GM03348 (cell line): ENCODE data around the gene PLA2G2C.
A peak's percentile ranks its signal among the peaks of the same experiment; 100 is the strongest.

Experiments
- DNase-seq: peaks from one replicate; pipeline ENCODE4 v3.0.0; 2012; ENCODE audit warnings: low spot score

The PLA2G2C gene

GRCh38 chr1:20152599-20152930 is 33.8 kb downstream of the PLA2G2C start:
- no peak for DNase-seq

- DNase-seq = peak; percentile 96
Measured at GRCh38 chr1:20151906-20152598, 34.3 kb downstream of the PLA2G2C start.

- no peak for DNase-seq
Measured at GRCh38 chr1:20150969-20151368, 35.3 kb downstream of the PLA2G2C start.

- no peak for DNase-seq
Measured at GRCh38 chr1:20150326-20150705, 36.0 kb downstream of the PLA2G2C start.

GRCh38 chr1:20149601-20150325 is 36.6 kb downstream of the PLA2G2C start:
- DNase-seq = no peak

GRCh38 chr1:20148571-20149500 is 37.5 kb downstream of the PLA2G2C start:
- DNase-seq = no peak

GRCh38 chr1:20147846-20148570 is 38.3 kb downstream of the PLA2G2C start:
- no peak for DNase-seq

GRCh38 chr1:20143734-20144565 is 42.4 kb downstream of the PLA2G2C start:
- no peak for DNase-seq

- DNase-seq = no peak
Measured at GRCh38 chr1:20143318-20143717, 43.0 kb downstream of the PLA2G2C start.

GRCh38 chr1:20142001-20142710 is 44.2 kb downstream of the PLA2G2C start:
- peak; percentile 3 for DNase-seq

GRCh38 chr1:20141466-20141865 is 44.9 kb downstream of the PLA2G2C start:
- DNase-seq = no peak

GRCh38 chr1:20141001-20141400 is 45.3 kb downstream of the PLA2G2C start:
- DNase-seq = no peak

GRCh38 chr1:20139776-20140612 is 46.3 kb downstream of the PLA2G2C start:
- no peak for DNase-seq

GRCh38 chr1:20138961-20139550 is 47.3 kb downstream of the PLA2G2C start, which contains the start of gene PLA2G2F:
TSS of gene PLA2G2F (plus strand) at chr1:20139323. CDS start at chr1:20139428, 105 bp downstream.
- no peak for DNase-seq

GRCh38 chr1:20138346-20138745 is 48.0 kb downstream of the PLA2G2C start:
- no peak for DNase-seq

GRCh38 chr1:20137604-20138003 is 48.7 kb downstream of the PLA2G2C start:
- no peak for DNase-seq

GRCh38 chr1:20137055-20137454 is 49.3 kb downstream of the PLA2G2C start:
- DNase-seq = no peak

GRCh38 chr1:20136249-20136648 is 50.1 kb downstream of the PLA2G2C start:
- DNase-seq = no peak

- no peak for DNase-seq
Measured at GRCh38 chr1:20134995-20135394, 51.3 kb downstream of the PLA2G2C start.
